Measurements from ENCODE around the gene FAM78A.

GRCh38 chr9:131280660-131281059 lies 4.3 kb upstream of the FAM78A start:
- TF ChIP-seq CTCF (IDR thresholded peaks at IDR 0.05; ENCODE audit: low read depth, low read length): no peak
- no peak for TF ChIP-seq EZH2phosphoT487 (IDR thresholded peaks at IDR 0.05; ENCODE audit: low read depth)

Measured in OCI-LY3 (cell line).